ENCODE measurements around the gene MXI1.
A peak's percentile ranks its signal among the peaks of the same experiment; 100 is the strongest.
"Not testable (repeated sequence)": the region's sequence is repeated elsewhere in the genome, so short reads cannot be mapped to it uniquely, and the experiment has no call there.

MXI1 gene

DNA sequence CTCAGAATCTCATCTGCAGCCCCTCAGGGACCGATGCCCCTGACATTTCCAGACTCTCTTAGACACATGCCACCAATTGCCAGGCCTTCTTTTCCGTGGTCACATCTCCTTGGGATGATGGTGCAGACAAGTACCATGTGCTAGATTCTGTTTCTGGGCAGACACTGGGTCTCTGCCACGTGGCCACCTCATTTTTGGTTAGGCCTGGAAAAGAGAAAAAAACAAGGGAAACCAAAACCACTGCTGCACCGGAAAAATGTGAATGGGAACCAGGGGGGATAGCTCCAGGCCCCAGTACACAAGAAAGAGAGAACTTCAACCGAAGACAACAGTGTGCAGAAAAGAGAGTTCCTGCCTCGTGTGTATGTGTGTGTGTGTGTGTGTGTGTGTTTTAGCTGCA is 23.0 kb upstream of the MXI1 start:
- DNase-seq: no peak

DNA sequence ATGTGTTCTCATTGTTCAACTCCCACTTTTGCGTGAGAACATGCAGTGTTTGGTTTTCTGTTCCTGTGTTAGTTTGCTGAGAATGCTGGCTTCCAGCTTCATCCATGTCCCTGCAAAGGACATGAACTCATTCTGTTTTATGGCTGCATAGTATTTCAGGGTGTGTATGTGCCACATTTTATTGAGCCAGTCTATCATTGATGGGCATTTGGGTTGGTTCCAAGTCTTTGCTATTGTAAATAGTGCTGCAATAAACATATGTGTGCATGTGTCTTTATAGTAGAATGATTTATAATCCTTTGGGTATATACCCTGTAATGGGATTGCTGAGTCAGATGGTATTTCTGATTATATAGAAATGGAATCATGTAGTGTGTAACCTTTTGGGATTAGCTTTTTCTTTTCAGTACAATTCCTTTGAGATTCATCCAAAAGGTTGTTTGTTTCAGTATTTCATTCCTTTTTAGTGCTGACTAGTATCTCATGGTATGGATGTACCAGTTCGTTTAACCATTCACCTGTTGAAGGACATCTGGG is 21.7 kb upstream of the MXI1 start:
- not testable (repeated sequence) for DNase-seq

DNA sequence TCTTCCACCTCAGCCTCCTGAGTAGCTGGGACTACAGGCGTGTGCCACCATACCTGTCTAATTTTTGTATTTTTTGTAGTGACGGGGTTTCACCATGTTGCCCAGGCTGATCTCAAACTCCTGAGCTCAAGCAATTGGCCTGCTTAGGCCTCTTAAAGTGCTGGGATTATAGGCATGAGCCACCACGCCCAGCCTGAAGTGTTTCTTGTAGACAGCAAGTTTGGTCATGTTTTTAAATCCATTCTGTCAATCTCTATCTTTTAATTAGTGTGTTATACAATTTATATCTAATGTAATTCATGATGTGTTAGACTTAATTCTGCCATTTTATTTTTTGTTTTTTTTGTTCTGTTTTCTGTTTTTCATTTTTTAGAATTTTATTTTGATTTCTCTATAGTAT is 17.2 kb upstream of the MXI1 start:
- DNase-seq: no peak

DNA sequence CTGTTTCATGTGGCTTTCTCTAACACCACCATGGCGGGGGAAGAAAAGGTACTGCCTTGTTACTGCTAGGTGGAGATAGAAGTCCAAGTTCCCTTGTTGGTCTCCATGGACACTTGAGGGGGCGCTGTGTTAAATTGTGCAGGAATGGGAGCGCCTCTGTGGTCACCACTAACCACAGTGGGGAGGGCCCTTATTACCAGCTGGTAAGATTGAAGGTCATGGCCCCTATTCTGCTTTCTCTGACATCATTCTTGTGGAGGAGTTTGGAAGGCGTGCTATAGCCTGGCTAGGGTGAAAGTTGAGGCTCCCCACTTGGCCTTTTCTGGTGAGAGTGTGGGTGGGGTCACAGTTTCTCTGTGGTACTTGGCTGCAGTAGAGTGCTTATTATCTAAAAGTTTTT is 14.9 kb upstream of the MXI1 start:
- DNase-seq: peak; percentile 89

DNA sequence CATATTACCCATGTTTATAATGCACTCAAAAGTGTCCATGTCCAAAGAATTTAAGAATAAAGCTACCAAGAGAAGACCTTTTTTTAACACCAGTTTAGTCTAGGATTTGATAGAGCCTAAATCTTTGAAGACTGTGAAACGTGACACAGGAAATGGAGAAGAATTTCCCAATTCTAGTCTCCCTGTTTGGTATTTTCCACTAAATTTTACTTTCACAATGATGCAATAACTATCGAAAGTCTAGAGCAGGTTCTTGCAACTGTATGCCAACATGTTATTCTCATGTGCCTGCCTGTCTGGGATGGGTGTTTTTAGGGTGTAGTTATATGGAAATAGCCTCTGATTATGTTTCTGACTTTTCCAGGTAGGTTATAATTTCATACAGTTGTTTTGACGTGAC is 6.9 kb upstream of the MXI1 start:
- DNase-seq: peak; percentile 32

DNA sequence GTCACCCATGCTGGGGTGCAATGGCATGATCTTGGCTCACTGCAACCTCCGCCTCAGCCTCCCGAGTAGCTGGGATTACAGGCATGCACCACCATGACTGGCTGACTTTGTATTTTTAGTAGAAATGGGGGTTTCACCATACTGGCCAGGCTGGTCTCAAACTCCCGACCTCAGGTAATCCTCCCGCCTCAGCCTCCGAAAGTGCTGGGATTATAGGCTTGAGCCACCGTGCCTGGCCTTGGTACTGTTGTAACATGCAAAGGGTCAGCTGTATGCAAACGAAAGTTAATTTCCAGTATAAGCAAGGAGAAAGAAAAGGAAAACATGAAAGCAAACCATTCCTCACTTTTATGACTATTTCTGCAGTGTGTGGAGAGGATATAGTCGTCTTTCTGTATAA is 6.4 kb upstream of the MXI1 start:
- not testable (repeated sequence) for DNase-seq

DNA sequence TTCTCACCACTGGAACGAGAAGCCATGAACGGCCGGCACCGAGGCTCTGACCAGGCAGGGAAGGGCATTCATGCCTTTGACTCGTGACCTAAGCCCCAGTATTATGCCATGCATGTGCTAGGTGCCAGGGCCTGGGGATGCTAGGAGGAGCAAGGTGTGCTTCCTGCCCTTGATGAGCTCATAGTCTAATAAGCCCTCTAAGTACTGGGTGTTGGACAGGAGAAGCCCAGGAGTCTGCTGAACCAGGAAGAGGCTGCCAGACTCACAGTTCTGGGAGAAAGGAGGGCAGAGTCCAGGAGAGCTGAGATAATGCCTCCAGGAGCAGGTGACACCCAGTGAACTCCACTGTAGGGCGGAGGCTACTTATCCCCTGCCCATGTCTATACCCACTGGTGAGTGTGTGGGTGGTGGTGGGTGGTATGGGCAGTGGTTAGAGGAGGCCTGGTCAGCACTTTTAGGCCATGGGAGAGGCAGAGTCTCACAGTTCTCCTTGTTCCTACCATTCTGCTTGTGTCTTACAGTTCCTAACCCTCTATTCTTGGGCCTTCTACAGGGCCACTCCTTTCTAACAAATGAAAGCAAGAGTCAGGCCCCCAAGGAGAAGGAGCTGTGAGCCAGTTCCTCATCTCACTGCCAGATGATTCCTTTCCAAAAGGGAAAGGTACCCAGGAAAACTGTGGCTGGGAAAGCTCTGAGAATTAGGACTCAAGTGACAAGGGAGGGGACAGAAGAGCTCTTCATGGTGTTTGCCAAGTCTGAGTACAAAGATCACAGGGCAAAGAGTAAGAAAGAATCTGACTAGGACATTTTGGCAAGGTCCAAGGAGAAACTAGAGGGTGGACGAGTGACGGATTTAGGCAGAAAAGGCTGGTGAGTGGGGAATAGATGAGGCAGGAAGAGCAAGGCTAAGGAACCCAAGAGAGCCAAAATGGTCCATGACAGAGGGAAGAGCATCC is 3.6 kb upstream of the MXI1 start:
- DNase-seq: no peak

DNA sequence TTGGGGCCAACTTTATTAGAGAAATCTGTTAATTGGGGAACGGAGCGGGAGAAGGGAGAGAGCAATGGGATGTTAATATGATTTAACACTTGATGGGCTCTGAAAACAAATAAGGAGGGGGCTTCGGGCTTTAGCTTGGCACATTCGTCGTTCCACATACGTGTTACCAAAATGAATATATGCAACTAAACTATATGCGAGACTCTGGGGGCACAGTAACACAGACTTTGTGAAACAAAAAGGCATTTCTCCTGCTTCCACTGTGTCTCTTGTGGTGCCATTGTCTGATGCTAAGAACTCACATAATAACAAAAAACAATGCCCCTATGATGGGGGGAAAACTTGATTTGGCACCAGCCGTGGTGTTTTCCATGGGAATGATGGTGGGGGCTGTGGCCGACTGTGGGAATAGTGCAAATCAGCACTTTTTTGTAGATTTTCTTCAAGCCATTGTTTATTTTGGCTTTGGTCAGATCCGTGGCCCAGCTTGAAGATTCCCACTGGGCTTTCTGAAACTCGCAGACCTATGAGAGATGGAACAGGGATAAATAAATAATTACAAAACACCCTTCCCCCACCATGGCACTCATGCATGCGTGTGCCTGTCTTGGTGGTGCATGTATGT is 2.2 kb upstream of the MXI1 start:
- DNase-seq: no peak

DNA sequence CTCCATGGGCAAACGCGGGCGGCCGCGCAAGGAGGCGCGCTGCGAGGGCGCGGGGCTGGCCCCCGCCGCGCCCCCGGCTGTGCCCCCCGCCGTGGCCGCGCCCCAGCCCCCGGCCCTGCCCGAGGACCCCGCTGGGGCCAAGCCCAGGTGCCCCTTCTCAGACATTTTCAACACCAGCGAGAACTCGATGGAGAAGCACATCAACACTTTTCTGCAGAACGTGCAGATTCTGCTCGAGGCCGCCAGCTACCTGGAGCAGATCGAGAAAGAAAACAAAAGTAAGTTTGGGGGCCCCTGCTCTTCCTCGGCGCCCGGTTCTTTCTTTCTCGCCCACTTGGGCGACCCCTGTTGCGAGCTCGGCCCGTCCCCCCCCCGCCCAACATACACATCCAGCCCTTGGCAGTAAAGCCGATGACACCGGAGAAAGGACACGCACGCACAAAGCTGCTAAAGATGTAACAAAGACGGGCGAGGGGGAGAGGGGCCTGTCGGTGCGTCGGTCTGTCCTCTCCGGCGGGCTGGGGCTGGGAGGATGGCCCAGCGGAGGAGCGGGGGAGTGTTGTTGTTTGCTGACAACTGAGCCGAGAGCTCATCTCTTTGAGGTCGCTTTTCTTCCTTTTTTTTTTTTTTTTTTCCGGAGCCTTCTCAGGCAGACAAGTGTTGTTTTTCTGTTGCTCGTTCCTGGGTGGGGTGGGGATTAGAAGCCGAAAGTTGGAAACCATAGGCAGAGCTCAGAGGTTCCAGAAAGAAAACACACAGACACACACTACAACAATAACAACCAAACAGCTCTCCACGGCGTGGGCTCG is 604 bp downstream of the MXI1 start:
- peak; percentile 89 for DNase-seq

DNA sequence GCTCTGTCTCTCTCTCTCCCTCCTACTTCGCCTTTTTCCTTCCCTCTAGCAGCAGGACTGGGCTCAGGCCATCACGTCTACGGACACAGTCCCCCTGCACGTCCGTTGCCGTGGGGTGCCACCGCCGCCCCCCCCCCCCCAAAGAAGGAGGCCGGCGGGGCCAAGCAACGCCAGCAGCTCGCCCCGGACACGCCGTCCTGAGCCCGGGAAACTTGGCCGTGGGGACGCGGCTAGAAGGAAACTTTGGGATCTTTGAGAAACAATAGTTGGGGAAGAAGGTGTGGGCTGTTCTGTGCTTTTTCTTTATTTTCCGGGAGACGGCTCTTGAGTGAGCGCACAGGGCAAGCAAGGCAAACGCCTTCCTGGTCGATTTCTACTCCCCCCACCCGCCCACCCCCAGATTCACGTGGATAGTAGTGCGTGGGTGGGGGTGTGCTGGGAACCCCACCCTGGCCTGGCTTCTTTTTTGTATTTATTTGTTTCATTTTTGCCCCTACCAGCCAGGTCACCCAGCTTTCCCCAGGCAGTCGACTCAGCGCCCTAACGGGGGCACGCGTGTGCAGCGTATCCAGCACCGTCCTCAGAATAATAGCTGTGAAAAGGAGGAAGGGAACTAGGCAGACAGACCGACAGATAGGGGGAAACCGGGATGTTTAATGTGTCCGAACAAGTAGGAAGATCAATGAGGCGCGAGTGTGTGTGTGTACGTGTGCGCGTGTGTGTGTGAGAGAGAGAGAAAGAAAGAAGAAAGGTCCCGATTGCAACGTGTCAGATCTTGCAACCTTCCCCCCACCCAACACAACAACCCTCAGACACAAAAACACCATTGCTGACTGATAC is 1.4 kb downstream of the MXI1 start:
- DNase-seq: peak; percentile 87

DNA sequence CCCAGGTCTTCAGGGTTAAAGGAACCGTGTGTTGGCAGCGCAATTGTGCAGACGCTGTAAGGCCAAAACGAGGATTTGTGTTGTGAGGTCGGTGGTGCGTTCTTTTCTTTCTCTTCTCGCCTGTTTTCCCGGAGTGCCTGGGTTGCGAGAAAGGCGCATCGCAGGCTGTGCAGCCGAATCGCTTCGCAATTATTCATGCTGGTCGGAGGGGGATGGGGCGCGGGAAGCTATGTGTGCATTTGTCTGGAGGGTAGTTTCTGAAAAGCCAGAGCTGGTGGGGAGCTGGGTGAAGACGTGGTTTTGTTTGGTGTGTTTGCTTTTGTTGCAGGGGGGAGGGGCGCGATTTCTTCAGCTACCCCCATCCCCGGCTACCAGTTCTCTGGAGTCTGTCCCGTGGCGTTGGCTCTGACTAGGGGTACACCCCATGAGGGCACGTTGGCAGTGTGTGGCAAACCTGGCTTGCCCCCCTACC is 2.1 kb downstream of the MXI1 start:
- DNase-seq: peak; percentile 87

DNA sequence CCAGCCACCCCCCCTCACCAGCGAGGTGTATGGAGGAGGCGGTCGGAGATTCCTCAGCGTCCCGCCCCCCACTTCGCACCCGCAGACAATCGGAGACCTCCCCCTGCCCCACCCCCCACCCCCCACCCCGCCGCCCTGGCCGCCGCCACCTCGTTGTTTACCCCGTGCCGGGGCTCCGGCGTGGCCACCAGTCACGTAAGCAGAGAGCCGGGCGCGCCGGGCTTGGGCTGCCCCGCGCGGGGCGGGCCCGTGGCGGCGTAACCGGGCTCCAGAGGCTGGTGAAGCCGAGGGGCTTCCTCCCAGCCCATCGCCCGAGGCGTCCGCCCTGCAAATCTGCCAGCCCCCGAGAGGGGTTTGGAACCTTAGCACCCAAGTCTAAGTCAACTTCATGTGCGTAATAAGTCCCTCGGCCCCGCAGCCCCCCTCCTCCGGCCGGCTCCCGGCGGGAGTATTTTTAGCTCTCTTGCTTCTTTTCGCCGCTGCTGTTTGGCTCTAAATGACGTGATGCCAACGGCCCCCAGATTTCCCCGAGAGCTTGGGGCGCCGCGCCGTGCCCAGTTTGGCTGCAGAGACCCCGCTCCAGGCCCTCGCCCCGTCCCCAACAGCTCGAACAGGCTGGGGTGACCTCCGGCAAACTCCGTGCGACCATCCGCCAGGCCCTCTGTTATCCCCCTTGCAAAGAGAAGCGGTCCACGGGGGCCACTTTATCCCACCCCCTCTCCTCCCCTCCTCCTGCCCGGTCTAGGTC is 2.7 kb downstream of the MXI1 start:
- peak; percentile 69 for DNase-seq

DNA sequence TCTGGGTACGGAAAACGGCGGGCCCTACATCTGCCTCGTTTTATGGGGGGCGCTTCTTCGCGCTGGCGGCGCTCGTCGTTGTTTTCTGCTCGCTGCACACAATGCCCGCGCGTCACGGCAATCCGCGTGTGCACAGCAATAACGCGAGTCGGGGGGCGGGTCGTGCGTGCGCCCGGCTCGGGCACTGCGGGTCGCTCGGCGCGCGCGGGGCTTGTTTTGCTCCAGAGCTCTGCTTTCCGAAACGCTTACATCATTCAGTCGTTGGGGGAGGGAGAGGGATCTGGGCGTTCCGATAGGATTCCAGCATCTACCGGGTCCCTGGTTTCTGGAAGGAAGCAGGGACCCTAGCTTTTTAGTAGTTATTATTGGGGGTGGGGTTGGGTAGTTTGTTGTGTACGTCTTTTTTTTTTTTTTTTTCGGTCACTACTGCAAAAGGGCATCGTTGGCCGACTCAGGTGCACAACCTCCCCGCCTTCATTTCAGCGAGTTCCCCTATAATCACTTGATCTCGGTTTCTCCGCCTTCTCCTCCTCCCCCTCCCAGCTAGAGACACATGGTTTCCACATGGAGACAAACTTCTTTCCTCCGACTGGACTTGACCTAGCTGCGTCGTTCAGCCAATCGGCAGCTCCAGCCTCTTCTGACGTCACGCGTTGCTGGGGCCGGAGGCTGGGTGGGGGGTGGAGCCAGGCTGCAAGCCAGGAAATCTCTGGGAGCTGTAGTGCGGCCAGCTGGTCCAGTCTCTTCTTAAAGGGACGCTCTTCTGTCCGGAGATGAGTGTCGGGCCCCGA is 3.5 kb downstream of the MXI1 start:
- DNase-seq: peak; percentile 99

DNA sequence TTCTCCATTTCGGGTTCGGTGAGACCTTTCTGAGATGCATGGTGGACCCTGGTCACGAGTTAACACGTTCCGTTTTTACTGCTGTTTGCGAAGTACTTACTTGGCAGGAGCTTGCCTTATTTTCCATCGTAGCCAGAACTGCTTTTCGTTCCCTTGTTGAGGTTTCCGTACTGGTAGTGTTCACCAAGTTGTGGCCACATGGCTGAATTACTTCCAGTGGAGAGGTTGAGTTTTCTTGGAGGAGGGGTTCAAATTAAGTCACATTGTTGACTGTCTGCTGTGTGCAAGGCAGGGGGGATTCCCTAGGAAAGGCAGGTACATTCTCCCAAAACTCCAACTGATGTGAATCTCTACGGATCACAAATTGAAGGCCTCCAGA is 4.0 kb downstream of the MXI1 start:
- no peak for DNase-seq

DNA sequence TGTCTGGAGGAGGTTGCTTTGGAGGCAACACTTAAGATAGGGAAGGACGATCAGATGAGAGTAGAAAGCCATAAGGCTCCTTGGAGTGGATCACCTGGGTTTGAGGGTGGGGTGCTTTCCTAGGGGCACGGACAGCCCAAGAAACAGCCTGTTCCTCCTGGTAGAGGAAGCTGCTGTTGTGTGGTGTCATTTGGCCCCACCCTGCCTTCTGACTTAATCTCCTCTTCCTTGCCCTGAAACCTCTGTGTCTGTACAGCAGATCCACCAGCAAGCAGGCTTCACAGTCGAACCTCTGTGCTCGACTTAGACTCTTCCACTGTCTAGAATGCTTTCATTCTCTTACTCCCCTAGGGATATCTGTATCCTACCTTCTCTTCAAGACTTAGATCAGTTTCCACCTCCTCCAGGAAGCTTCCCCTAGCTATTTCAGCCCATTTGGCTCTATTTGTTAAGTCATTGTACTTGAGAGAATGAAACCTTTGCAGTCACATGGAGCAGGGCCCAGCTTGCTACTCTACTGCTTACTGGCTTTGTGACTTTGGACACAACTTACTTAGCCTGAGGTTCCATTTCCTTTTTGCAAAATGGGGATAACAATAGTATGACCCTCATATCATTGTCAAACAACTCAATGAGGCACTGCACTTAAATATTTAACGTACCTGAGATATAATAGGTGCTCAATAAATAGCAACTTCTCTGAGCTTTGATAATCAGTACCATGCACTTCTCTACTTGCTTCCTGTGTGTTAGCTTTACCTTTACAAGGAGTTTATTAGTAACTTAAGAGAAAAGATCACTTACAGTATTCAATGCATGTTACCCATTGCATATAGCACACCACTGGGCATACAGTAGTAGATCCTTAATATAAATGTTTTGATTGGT is 5.0 kb downstream of the MXI1 start:
- peak; percentile 80 for DNase-seq

DNA sequence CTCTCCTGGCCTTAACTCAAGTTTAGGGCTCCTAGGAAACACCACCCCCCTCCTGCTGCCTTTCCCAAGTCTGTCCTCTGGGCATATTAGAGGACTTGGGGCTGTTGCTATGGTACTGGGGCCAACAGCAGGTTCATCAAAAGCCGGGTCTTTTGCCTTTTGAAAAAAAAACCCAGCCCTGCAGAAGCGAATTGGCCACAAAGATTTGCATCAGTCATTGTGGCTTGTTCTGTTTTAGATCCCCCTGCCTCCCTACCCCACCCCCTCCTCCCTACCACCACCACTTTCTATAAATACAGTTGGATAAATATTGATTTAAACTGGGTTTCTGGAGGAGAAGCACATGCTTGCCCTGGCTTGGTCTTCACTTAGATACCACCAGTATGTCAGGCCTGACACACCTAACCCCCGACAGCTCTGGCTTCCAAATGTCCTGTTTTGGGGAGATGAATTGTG is 7.0 kb downstream of the MXI1 start:
- DNase-seq: peak; percentile 89

DNA sequence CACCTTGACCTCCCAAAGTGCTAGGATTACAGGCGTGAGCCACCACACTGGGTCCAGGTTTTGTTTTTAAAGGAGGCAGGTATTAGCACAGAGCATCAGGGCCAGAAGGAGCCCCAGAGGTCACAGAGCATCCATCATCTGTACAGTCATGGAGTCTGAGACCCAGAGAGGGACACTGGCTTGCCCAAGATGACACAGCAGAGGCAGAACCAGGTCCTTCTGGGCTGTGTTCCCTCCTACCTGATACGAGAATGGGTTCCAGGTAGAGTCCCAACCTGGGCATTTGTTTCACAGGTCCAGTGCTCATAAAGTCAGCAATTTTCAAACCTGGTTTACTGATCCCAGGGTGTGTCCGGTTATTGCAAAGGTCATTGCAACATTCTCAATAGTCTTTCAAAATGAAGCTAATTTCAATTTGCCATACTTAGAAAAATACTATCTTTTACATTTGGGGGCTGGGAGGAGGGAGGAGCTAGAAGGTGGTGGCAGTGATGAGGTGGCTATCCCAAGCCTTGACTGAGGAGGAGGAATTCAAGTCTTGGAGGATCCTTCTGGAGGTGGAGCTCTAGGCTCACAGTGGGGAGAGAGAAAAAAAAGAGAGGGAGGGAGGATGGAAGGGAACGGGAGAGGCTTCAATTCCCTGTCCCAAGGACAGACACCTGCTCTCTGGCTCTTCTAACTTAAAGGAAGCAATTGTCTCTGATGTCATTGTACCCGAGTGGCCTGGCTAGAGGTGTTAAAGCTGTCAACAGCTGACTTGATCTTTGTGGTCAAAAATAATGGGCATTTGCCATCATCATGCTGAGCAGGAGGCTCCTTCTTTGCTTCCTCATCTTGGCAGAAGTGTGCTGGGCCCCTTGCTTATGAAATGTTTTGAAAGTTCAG is 8.1 kb downstream of the MXI1 start:
- peak; percentile 58 for DNase-seq

DNA sequence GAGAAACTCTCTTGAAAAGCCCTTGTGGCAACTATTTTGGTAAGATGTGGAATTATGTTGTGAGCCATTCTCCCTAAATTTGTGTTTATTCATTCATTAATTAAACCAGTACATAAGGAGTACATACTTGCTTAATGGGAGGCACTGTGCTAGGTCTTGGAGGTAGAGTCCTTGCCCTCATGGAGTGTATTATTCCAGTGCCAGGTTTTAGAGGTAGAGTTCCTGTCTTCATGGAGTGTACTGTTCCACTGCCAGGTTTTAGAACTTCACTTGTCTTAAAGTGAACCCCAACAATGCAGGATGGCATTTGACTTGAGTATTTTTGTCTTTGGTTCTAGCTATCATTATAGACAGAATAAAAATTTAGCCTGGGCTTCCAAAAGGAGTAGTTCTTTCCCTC is 8.8 kb downstream of the MXI1 start:
- peak; percentile 53 for DNase-seq
